ENCODE data around the gene KRABD2.
A peak's percentile ranks its signal among the peaks of the same experiment; 100 is the strongest.
"Not testable (repeated sequence)": the region's sequence is repeated elsewhere in the genome, so short reads cannot be mapped to it uniquely, and the experiment has no call there.

KRABD2 gene

DNA sequence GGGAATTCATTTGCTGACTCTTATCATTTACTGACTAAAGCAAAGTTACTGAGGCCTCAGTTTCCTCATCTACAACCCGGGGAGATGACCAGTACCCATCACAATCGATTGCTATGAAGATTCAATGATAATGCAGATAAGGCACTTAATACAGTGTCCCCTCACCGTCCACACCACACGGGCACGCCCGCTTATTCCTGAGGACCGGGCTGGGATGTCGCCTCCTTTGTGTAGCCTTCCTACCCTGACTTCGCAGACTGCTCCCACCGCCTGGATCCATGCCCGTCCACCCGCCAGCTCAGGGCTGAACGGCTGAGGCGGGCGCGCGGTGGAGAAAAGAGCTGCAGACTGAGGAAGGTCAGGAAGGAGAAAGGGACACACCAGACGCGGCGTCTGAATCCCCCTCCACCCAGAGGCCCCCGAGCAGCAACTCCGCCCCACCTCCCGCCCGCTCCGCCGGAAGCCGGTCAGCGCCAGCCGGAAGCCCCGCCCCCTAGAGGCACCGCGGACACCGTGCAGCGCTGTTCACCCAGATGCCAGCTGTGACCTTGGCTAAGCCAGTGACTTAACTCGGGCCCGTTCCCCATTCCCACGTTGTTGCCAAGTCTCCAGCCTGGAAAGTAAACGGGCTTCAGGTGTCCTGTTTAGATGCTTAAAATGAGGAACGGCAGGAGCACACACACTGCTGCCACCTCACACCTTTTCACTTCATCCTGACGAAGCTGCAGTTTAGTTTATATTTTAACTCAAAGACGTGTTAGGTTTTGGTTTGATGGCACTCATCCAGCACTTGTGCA lies at the start of gene KRABD2:
Gene KRABD2, minus strand, starts transcription at position 434 of the 797 bp plus-strand sequence.
- DNase-seq (ENCODE audit: low spot score), result peak; percentile 98

DNA sequence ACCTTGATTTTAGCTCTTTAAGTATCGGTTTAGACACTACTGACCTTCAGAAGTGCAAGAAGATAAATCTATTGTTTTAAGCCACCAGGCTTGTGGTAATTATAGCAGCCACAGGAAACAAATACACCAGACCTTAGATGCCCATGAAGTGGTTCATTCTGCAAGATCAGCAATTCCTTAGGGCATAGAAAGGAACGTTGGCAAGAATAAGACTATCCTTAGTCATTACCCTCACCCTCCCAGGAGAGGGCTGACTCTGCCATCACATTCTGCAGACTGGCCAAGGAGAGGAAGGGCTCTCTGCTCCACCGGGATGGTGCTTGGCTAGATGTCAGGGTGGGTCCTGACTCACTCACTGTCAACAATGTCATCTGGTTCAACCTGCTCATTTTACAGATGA lies 45.1 kb upstream of the KRABD2 start:
- DNase-seq (ENCODE audit: low spot score), result no peak

DNA sequence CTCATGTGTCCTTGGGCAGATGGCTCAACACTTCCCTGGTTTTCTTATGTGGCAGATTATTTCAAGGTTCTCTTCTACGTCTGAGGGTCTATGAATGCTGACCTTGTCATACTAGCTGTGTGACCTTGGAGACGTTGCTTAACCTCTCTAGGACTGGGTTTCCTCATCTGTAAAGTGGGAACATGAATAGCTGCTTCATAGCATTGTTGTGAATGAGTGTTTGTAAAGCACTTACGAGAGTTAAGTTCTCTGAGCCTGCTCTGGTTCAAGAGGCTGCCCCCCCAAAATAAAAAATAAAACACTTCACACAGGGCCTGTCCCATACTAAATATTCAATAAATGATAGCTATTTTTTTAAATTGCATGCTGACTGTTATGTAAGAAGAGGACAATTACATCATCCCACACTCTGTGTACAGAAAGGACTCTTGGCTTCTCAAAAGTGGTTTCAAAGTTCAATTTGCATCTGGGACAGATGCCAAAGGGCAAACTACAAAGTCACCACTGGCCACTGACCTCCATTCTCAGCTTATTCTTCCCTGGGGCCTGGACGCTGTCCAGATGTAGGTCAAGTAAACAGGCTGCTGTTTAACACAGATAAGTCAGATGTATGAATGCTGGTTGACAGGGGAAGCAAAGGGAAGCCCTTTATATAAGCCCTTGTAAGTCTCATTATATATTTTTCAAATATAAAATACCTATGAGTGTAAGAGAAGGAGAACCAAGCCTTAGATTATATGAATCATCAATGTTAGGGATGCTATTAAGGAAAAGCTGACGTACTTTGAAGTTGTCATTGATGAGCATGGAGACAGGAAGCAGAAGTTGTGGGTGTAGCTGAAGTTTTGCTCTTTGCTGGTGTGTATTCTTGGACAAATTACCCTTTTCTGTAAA lies 43.8 kb upstream of the KRABD2 start:
- DNase-seq (ENCODE audit: low spot score), result no peak

DNA sequence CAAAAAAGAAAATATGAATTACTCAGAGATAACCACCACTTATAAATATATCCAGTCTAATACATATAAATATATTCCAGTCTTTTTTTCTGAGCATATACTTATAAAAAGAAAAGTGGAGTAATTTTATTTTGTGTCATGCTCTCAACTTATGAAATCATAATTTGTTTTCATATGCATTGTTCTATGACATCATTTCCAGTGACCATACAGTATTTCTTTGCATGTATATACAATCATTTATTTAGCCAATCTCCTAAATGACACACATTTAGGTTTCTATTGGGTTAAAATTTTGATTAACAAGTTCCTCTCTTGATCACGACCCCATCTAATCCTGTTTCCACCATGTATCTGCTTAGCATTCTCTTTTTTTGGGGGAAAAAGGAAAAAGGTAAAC lies 42.8 kb upstream of the KRABD2 start:
- no peak for DNase-seq (ENCODE audit: low spot score)

DNA sequence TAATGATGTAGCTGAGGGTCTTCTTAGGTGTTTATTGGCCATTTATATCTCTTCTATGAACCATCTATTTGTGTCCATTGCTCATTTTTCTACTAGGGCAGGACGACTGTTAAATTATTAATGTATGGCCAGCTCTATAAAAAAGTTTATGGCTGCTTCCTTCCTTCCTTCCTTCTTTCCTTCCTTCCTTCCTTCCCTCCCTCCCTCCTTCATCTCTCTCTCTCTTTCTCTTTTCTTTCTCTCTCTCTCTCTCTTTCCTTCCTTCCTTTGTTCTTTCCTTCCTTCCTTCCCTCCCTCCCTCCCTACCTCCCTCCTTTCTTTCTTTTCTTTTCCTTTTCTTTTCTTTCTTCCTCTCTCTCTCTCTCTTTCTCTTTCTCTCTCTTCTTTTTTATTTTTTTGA lies 42.0 kb upstream of the KRABD2 start:
- no peak for DNase-seq (ENCODE audit: low spot score)

GRCh38 chr17:8417806-8418205 lies 41.3 kb upstream of the KRABD2 start:
- no peak for DNase-seq (ENCODE audit: low spot score)

DNA sequence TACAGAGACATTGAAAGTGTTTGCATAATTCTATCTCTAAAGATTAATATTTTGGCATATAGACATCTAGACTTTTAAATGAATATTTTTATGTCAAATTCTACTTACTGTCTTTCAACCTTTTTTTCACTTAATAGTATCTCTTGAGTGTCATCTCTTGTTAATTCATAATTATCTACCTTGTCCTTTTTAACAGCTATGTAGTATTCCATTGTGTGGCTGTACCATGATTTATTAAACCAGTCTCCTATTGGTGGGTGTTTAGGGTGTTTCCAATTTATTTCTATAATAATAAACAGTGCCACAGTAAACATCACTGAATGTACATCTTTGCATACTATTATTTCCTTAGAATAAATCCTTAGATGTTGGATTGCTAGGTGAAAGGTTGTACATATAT lies 37.4 kb upstream of the KRABD2 start:
- DNase-seq (ENCODE audit: low spot score), result no peak

GRCh38 chr17:8413328-8413727 lies 36.8 kb upstream of the KRABD2 start:
- DNase-seq (ENCODE audit: low spot score), result no peak

DNA sequence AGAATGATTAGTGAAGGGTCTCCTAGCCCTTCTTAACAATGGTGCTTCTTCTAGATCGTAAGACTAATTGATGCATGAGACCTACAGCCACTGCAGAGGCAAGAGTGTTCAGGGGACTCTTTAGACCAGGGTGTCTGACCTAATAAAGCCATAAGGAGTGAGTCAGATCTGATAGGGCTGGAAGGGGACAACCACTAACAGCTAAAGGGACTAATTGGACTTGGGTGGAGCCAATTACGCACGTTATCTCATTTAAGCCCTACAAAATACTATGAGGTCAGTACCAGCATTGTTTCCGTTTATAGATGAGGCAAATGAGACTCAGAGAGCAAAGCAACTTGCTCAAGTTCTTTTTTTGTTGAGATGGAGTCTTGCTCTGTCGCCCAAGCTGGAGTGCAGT lies 35.6 kb upstream of the KRABD2 start:
- no peak for DNase-seq (ENCODE audit: low spot score)

GRCh38 chr17:8410883-8411238 lies 34.4 kb upstream of the KRABD2 start:
- no peak for DNase-seq (ENCODE audit: low spot score)

DNA sequence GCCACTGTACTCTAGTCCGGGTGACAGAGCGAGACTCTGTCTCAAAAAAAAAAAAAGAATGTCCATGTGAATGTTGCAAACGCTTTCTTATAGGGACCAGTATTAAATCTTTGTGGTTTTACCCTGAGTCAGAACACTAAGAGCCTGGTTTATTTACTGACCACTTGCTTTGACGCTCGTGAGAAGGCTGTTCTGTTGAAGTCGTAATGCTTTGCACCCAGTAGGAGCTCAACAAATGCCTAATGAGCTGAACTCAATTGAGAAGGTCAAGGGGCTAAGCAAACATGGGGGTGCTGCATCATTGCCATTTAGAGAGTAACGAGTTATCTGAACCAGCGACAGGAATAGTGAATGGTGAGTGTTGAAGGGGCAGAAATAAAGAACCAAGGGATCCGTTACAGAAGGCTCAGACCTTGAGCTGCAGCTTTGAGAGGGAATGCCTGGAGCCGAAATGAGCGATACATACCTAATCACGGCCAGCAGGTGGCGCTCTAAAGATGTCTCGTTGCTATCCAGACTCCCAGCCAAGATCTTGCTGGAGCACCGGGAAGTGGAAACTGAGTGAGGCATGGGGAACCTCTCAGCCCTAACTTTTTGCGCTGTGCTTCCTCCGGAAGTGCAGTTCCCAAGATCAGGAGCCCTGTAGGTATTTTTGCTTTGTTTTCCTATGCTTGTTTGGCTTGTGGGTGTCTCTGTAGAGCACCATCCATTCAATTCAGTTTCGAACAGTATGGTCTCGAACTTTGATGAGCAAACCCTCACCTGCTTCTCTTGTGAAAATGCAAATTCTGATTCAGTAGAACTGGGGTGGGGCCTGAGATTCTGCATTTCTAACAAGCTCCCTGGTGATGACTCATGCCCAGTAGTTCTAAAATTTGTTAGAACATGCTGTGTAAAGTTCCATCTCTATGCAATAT lies 33.7 kb upstream of the KRABD2 start:
- DNase-seq (ENCODE audit: low spot score), result peak; percentile 93

GRCh38 chr17:8408371-8408770 lies 31.9 kb upstream of the KRABD2 start:
- DNase-seq (ENCODE audit: low spot score), result no peak

DNA sequence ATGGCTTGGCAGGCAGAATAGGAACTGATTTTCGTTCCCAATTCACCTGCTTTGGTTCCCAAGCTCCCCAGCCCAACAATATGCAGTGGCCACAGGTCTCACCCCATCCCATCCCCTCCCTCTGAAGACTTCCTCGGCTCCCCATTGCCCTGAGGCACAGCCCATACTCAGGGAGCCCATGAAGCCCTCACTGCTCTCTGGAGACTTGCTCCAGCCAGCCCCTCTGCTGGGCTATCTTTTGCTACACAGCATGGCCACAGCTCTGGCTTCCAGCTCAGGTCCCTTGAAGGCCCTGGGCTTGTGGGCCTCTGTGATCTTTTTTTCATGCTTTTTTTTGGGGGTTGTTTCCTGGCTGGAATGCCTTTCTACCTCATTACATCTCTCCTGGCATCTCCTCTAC lies 29.7 kb upstream of the KRABD2 start:
- no peak for DNase-seq (ENCODE audit: low spot score)

- no peak for DNase-seq (ENCODE audit: low spot score)
Measured at GRCh38 chr17:8405499-8406016, 29.1 kb upstream of the KRABD2 start.

DNA sequence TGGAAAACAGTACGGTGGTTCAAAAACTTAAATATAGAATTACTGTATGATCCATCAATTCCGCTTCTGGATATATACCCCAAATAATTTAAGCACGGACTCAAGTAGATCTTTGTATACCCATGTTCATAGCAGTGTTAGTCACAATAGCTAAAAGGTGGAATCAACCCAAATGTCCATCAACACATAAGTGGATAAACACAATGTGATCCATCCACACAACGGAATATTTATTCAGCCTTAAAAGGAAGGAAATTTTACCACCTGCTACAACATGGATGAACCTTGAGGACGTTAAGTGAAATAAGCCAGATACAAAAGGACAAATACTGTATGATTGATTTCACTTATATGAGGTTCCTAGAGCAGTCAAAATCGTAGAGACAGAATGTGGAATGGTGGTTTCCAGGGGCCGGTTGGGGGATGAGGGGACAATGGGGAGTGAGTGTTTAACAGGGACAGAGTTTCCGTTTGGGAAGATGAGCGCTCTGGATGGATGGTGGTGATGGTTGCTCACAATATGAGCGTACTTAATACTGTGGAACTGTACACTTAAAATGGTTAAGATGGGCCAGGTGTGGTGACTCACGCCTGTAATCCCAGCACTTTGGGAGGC lies 26.5 kb upstream of the KRABD2 start:
- DNase-seq (ENCODE audit: low spot score), result no peak

- DNase-seq (ENCODE audit: low spot score), result no peak
Measured at GRCh38 chr17:8401107-8401506, 24.6 kb upstream of the KRABD2 start.

DNA sequence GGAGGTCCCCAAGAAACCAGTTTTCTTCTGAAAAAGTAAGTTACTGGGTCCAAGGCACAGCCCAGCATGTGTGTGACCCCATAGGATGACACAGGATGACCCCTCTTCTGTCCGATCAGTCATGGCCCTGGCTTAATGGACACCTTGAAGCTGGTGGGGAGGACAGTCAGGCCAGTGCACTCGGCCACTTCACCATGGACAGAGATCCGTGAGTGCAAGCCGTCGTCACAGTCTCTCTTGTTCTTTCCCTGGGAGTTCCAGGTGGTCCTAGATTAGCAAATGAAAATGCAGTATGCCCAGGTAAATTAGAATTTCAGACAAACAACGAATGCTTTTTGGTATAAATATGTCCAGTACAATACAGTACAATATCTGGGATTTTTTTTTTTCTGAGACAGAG lies 22.5 kb upstream of the KRABD2 start:
- DNase-seq (ENCODE audit: low spot score), result no peak

DNA sequence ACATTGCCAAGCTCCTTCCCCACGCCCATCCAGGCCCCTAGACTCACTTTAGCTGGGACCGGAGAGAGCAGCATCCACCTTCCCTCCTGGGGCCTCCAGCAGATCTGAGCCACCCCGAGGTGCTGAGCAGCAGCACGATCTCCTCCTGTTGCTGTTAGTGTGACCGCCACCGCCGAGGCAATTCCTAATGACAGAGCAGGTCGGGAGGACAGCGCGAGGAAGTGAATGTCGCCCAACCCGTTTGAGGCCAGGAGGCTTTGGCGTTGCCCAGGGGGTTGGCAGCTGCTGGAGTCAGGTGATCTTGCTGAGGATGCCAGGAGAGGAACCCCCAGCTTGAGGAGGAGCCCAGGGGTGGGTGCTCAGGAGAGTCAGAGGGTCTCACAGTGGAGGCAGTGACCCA lies 21.1 kb upstream of the KRABD2 start, which contains the start of gene RNF222:
Gene RNF222, minus strand, starts transcription at position 192 of the 400 bp plus-strand sequence. CDS start 4,366 bp downstream, outside the sequence.
- no peak for DNase-seq (ENCODE audit: low spot score)

DNA sequence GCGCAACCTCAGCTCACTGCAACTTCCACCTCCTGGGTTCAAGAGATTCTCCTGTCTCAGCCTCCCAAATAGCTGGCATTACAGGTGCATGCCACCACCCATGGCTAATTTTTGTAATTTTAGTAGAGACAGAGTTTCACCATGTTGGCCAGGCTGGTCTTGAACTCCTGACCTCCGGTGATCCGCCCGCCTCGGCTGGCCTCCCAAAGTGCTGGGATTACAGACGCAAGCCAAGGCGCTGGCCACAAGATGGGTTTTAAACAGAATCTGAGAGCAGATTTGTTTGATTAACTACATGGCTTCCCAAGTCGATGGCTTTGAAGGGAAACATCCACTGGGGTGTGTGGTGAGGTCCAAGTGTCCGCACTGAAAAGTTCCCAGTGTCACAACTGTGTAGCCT lies 18.0 kb upstream of the KRABD2 start:
- not testable (repeated sequence) for DNase-seq (ENCODE audit: low spot score)

GRCh38 chr17:8393470-8394231 lies 17.1 kb upstream of the KRABD2 start:
- DNase-seq (ENCODE audit: low spot score), result peak; percentile 35

Measured in mesenteric fat pad (tissue), 1 donor.